CD4-positive, alpha-beta T cell (primary cell): Measurements from ENCODE around the gene S100A7. TPM values are rescaled to one million over a fixed set of nuclear protein-coding genes. Genes with fewer than 3 reads are reported as not detected.
"Not testable (repeated sequence)": the region's sequence is repeated elsewhere in the genome, so short reads cannot be mapped to it uniquely, and the experiment has no call there.

ENCODE experiments used
- ATAC-seq: fragments of 200-7000 bp; cut with Tn5 transposase; one replicate; pipeline ENCODE4 v1.10.0; 2022; ENCODE audit warnings: mild to moderate bottlenecking; ENCODE audit not compliant: poor library complexity
- CTCF ChIA-PET: fragments of 350-600 bp; sonication (Branson Sonifier 250); formaldehyde crosslinking; loops from one replicate; lab custom pipeline; 2021; ENCODE audit warnings: antibody characterized with exemption, inconsistent platforms; lab: Charles Lee
- POLR2A ChIA-PET: fragments of 350-600 bp; sonication (Branson Sonifier 250); formaldehyde crosslinking; loops from one replicate; lab custom pipeline; 2021; ENCODE audit warnings: antibody characterized with exemption, inconsistent platforms; lab: Charles Lee
- DNase-seq, 14 experiments: peaks; one replicate each; pipeline ENCODE4 v3.0.0-alpha.2; 2013 to 2020; ENCODE audit warnings: mixed read lengths in 2 of 14
- H3K27ac ChIP-seq, 2 donors: one replicate each; pipeline versions ENCODE4 v1.5.1 to v1.7.0; 2013; ENCODE audit warnings: low read length in 2 of 2, low read depth in 1 of 2, mild to moderate bottlenecking in 1 of 2
- H3K27me3 ChIP-seq, 2 experiments: 1 replicate in 1 of 2; 2 replicates in 1 of 2; pipeline versions ENCODE4 v1.6.1 to v1.7.0; 2013; ENCODE audit warnings: low read length in 2 of 2, control low read depth in 1 of 2, mild to moderate bottlenecking in 1 of 2, moderate library complexity in 1 of 2; ENCODE audit not compliant: insufficient read depth in 2 of 2, control insufficient read depth in 1 of 2
- H3K36me3 ChIP-seq: one replicate; pipeline ENCODE4 v1.6.1; 2013; ENCODE audit warnings: low read length, control low read depth; ENCODE audit not compliant: insufficient read depth
- H3K4me1 ChIP-seq: one replicate; pipeline ENCODE4 v1.6.1; 2013; ENCODE audit warnings: low read length, control low read depth; ENCODE audit not compliant: insufficient read depth
- H3K4me3 ChIP-seq: one replicate; pipeline ENCODE4 v1.5.1; 2013; ENCODE audit warnings: mild to moderate bottlenecking, low read length, moderate library complexity
- H3K9me3 ChIP-seq, 2 experiments: 1 replicate in 1 of 2; 2 replicates in 1 of 2; pipeline versions ENCODE4 v1.6.1 to v1.7.0; 2013; ENCODE audit warnings: low read length in 2 of 2, mild to moderate bottlenecking in 2 of 2, control low read depth in 1 of 2, moderate library complexity in 1 of 2; ENCODE audit not compliant: control insufficient read depth in 1 of 2, insufficient read depth in 1 of 2
- H3K27ac Mint-ChIP-seq: one replicate; pipeline ENCODE4 v1.8.0; 2020; ENCODE audit warnings: mixed read lengths
- H3K27me3 Mint-ChIP-seq: one replicate; pipeline ENCODE4 v1.8.0; 2021; ENCODE audit warnings: mixed read lengths
- H3K36me3 Mint-ChIP-seq: one replicate; pipeline ENCODE4 v1.8.0; 2021; ENCODE audit warnings: low read depth, mixed read lengths
- H3K4me1 Mint-ChIP-seq: one replicate; pipeline ENCODE4 v1.8.0; 2021; ENCODE audit warnings: low read depth, mixed read lengths
- H3K4me3 Mint-ChIP-seq: one replicate; pipeline ENCODE4 v1.8.0; 2020; ENCODE audit warnings: mild to moderate bottlenecking, mixed read lengths
- H3K9me3 Mint-ChIP-seq: one replicate; pipeline ENCODE4 v1.8.0; 2020; ENCODE audit warnings: mixed read lengths
- intact Hi-C, 2 experiments: fragments of 100-400 bp; cut with DNase I in 1 of 2; cut with micrococcal nuclease in 1 of 2; formaldehyde crosslinking; loops; one replicate each; pipeline versions ENCODE4 v1.15.1 to v1.9.0; 2023 to 2025; cut with DNase I, micrococcal nuclease
- total RNA-seq, 174 experiments: library from RNA in 2 of 174; stranded (reverse) in 2 of 174; gene quantifications; one replicate each; pipeline ENCODE4 v1.2.3 and lab custom pipeline; 2021 to 2026
- TF ChIP-seq, protein P1 (sequence below): fragments of 200-600 bp; IDR thresholded peaks from one replicate; pipeline ENCODE4 v1.8.0; 2022; ENCODE audit warnings: antibody characterized with exemption, mild to moderate bottlenecking

Gene S100A7
- total RNA-seq, 2 experiments from 2014 or later: not detected

DNA sequence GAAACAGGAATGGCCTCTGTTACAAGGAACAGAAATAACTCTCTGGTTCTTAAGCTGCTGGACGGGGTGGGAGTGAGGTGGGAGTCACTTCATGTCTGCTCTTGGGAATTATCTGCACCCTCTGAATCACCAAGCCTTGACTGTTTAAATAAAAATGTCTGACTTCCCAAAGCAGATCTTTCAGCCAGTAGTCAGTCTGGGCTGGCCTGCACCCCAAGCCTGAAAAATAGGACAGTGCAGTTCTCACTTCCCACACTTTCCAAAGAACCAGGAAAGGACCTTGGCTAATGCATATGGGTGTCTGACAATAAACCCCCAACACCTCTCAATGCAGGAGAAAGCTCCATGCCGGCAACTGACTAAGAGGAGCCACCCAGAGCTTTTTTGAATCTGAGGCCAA lies 796 bp downstream of the S100A7 start:
- POLR2A ChIA-PET: no interaction called here

DNA sequence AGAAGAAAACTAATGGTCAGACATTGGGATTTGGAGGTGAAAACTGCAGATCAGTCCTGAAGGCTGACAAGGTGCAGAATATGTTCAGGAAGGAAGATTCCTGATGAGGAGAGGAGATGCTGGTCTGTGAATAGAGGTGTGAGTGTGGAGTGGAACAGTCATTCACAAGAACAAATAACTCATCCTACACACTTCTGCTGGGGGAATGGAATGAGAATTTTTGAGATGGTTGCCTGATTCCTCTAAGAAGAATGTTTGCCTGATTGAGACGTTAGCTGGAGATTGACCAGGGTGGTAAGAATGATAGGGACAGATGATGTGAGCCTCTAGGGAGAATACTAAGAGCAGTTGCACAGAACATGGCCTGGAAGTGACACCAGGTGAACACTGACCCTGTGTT lies 4.1 kb downstream of the S100A7 start:
- ChIA-PET POLR2A (no interaction called here), CTCF (no interaction called here)
- TF ChIP-seq, protein P1, sequence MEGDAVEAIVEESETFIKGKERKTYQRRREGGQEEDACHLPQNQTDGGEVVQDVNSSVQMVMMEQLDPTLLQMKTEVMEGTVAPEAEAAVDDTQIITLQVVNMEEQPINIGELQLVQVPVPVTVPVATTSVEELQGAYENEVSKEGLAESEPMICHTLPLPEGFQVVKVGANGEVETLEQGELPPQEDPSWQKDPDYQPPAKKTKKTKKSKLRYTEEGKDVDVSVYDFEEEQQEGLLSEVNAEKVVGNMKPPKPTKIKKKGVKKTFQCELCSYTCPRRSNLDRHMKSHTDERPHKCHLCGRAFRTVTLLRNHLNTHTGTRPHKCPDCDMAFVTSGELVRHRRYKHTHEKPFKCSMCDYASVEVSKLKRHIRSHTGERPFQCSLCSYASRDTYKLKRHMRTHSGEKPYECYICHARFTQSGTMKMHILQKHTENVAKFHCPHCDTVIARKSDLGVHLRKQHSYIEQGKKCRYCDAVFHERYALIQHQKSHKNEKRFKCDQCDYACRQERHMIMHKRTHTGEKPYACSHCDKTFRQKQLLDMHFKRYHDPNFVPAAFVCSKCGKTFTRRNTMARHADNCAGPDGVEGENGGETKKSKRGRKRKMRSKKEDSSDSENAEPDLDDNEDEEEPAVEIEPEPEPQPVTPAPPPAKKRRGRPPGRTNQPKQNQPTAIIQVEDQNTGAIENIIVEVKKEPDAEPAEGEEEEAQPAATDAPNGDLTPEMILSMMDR: no peak
- DNase-seq: no peak
- H3K27me3 ChIP-seq: peaks cover 4 to 5% of the 10 kb centered on the region in 2 experiments
- no peaks in the 10 kb centered on the region for H3K36me3 ChIP-seq
- H3K27me3 Mint-ChIP-seq: peaks cover 55% of the 10 kb centered on the region
- H3K27ac Mint-ChIP-seq: no peak overlapping the region
- H3K4me1 ChIP-seq: no peaks in the 10 kb centered on the region
- no peaks in the 10 kb centered on the region for H3K36me3 Mint-ChIP-seq
- peaks cover 2% of the 10 kb centered on the region for H3K9me3 Mint-ChIP-seq
- no peaks in the 10 kb centered on the region for H3K9me3 ChIP-seq
- H3K27ac ChIP-seq: no peak overlapping the region
- no peak overlapping the region for H3K4me3 ChIP-seq
- intact Hi-C loops: no loop called here
- no peak for ATAC-seq
- H3K4me3 Mint-ChIP-seq: no peak overlapping the region
- H3K4me1 Mint-ChIP-seq: no peaks in the 10 kb centered on the region

More for the DNA sequence above, 796 bp downstream of the S100A7 start:
- Mint-ChIP-seq H3K27ac (no peak overlapping the region), H3K9me3 (no peaks in the 10 kb centered on the region), H3K4me3 (no peak overlapping the region), H3K27me3 (peaks cover 50% of the 10 kb centered on the region), H3K36me3 (no peaks in the 10 kb centered on the region), H3K4me1 (no peaks in the 10 kb centered on the region)
- no peaks in the 10 kb centered on the region for H3K9me3 ChIP-seq
- no peaks in the 10 kb centered on the region for H3K36me3 ChIP-seq
- DNase-seq: no peak
- ATAC-seq: no peak
- H3K4me1 ChIP-seq: no peaks in the 10 kb centered on the region
- peaks cover 0 to 4% of the 10 kb centered on the region in 2 experiments for H3K27me3 ChIP-seq
- TF ChIP-seq, protein P1: no peak
- intact Hi-C loops: no loop called here
- CTCF ChIA-PET: no interaction called here
- no peak overlapping the region for H3K4me3 ChIP-seq
- no peak overlapping the region for H3K27ac ChIP-seq

DNA sequence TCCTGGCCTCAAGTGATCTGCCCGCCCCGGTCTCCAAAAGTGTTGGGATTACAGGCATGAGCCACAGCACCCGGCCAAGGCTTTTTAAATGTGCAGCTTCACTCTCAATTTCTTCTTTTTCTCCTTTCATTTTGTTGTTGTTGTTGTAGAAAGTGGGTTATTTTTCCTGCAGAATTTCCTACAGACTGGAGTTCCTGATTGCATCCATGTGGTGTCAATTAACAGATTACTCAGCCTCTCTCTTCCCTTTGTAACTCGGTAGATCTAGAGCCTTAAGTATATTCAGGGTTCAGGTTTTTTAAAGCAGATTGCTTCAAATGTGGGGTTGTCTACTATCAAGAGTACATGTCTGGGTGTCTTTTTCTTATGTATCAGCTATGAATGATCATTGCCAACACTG lies 11.6 kb downstream of the S100A7 start:
- H3K36me3 ChIP-seq, H3K4me3 Mint-ChIP-seq, H3K36me3 Mint-ChIP-seq, CTCF ChIA-PET, H3K9me3 Mint-ChIP-seq, H3K27ac Mint-ChIP-seq, intact Hi-C loops, DNase-seq, POLR2A ChIA-PET, H3K4me3 ChIP-seq, H3K27ac ChIP-seq, H3K4me1 Mint-ChIP-seq, H3K9me3 ChIP-seq, H3K4me1 ChIP-seq, ATAC-seq: not testable (repeated sequence)
- H3K27me3 ChIP-seq: peaks cover 7 to 16% of the 10 kb centered on the region in 2 experiments
- peaks cover 72% of the 10 kb centered on the region for H3K27me3 Mint-ChIP-seq

DNA sequence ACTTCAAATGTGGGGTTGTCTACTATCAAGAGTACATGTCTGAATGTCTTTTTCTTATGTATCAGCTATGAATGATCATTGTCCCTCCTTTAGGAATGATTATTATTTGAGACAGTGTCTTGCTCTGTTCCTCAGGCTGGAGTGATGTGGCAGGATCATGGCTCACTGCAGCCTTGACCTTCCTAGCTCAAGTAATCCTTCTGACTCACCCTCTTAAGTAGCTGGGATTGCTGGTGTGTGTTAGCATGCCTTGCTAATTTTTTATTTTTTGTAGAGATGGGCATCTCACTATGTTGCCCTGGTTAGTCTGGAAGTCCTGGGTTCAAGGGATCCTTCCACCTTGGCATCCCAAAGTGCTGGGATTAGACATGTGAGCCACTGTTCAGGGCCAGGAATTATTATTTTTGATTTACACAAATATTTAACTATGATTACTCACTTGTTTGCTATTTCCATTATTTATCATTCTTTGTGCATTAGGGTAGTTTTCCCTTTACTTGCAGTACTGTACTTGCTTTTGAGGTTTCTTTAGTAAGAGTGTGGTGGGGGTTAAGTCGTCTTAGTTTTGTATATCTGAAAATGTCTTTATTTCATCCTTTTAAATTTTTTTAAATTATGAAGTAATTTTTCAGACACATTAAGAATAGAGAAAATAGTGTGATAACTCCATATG lies 12.8 kb downstream of the S100A7 start:
- Histone ChIP-seq H3K27me3 (peaks cover 8 to 19% of the 10 kb centered on the region in 2 experiments), H3K4me3 (no peak overlapping the region), H3K36me3 (no peaks in the 10 kb centered on the region), H3K9me3 (no peaks in the 10 kb centered on the region), H3K4me1 (no peaks in the 10 kb centered on the region), H3K27ac (no peak overlapping the region)
- no peak overlapping the region for H3K27ac Mint-ChIP-seq
- H3K36me3 Mint-ChIP-seq: no peaks in the 10 kb centered on the region
- TF ChIP-seq, protein P1: no peak
- H3K4me3 Mint-ChIP-seq: no peak overlapping the region
- intact Hi-C loops: no loop called here
- POLR2A ChIA-PET: no interaction called here
- DNase-seq (no peak), ATAC-seq (no peak)
- H3K9me3 Mint-ChIP-seq: peaks cover 2% of the 10 kb centered on the region
- H3K4me1 Mint-ChIP-seq: no peaks in the 10 kb centered on the region
- H3K27me3 Mint-ChIP-seq: peaks cover 72% of the 10 kb centered on the region
- CTCF ChIA-PET: no interaction called here
